ENCODE measurements around the gene ENPEP. TPM values are rescaled to one million over a fixed set of nuclear protein-coding genes. Genes with fewer than 3 reads are reported as not detected.

ENPEP gene
- total and polyA plus RNA-seq, 10 of the 15 experiments (the other 5 are each of a cell fraction or from before 2014, with no cell fraction given) = 0.03 TPM; not detected in 9

DNA sequence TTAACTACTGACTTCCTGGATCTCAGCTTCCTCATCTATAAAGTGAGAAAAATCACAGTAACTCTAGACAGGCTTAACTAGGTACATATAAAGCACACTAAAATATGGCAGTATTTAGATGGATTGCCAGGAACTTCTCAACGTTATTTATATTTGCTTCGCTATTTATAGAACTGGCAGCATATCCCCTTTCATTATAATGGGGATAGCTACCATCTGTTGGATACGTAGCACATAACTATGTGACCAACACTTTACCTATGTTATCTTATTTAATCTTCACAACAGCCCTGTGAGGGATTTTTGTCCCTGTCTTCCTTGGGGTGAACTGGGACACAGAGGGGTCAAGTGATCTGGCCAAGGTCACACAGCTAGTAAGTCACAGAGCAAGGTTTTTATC is 64.6 kb downstream of the ENPEP start:
- RAD21 ChIA-PET (ENCODE audit: unreplicated experiment) = no interaction called here
- 31% methylated on average over 3 of the region's 3 CpGs for WGBS (ENCODE audit: insufficient coverage, insufficient replicate concordance, low lambda C conversion rate, missing lambda C conversion rate)
- ATAC-seq (no peak), FAIRE-seq (no peak), DNase-seq (ENCODE audit: low read depth, low spot score) (no peak)
- POLR2A ChIA-PET = no interaction called here
- no peak overlapping the region for H3K9ac ChIP-seq (ENCODE audit: control insufficient read depth, insufficient read depth, low read length)
- no peak overlapping the region for H3K4me2 ChIP-seq (ENCODE audit: control insufficient read depth, insufficient read depth)
- H3K4me1 ChIP-seq (ENCODE audit: control insufficient read depth, insufficient read depth, low read length) = no peaks in the 10 kb centered on the region
- H3K27ac ChIP-seq (ENCODE audit: control insufficient read depth, insufficient read depth) = no peak overlapping the region
- TF ChIP-seq POLR2AphosphoS2 (IDR thresholded peaks at IDR 0.05; ENCODE audit: low read depth, low read length) (no peak), IRF3 (IDR thresholded peaks at IDR 0.05) (no peak), SIX5 (IDR thresholded peaks at IDR 0.05; ENCODE audit: low read depth, low read length, severe bottlenecking) (no peak), NFIC (IDR thresholded peaks at IDR 0.05; ENCODE audit: low read depth, low read length) (no peak), E2F4 (IDR thresholded peaks at IDR 0.05; ENCODE audit: low read depth, low read length) (no peak), SP1 (IDR thresholded peaks at IDR 0.05; ENCODE audit: low read depth, low read length) (no peak), POLR2AphosphoS5 (IDR thresholded peaks at IDR 0.05; ENCODE audit: low read length) (no peak), EED (IDR thresholded peaks at IDR 0.05; ENCODE audit: low read depth) (no peak), ZNF207 (IDR thresholded peaks at IDR 0.05; ENCODE audit: borderline replicate concordance) (no peak), CBFB (IDR thresholded peaks at IDR 0.05; ENCODE audit: low read depth) (no peak), YY1 (IDR thresholded peaks at IDR 0.05; ENCODE audit: low read depth, low read length) (no peak), ASH2L (IDR thresholded peaks at IDR 0.05; ENCODE audit: borderline replicate concordance, low read depth) (no peak), TCF3 (IDR thresholded peaks at IDR 0.05; ENCODE audit: borderline replicate concordance, insufficient read depth, low read depth, low read length) (no peak), EGR1 (IDR thresholded peaks at IDR 0.05; ENCODE audit: borderline replicate concordance in 1 of 2, low read depth in 2 of 2, low read length in 2 of 2) (no peak), SREBF2 (IDR thresholded peaks at IDR 0.05; ENCODE audit: low read length) (no peak)
- no peaks in the 10 kb centered on the region for H3K27me3 ChIP-seq (replicated peaks in 1 of 2; ENCODE audit: control insufficient read depth in 2 of 2, insufficient read depth in 2 of 2, low read length in 1 of 2)
- H3K79me2 ChIP-seq (ENCODE audit: control insufficient read depth, insufficient read depth, low read length) = no peaks in the 10 kb centered on the region
- H3K9me3 ChIP-seq (replicated peaks; ENCODE audit: control insufficient read depth, insufficient read depth, low read length) = no peaks in the 10 kb centered on the region
- no peak overlapping the region for H3K4me3 ChIP-seq
- SMC1A ChIA-PET (ENCODE audit: uncharacterized antibody, unreplicated experiment) = interaction anchor here (0.6 kb wide), 1 partner anchor 1179 kb away, joined by 3 read pairs; no protein-coding TSS in a partner anchor
- no peak overlapping the region for H2AFZ ChIP-seq (ENCODE audit: control insufficient read depth, low read depth, low read length)
- H4K20me1 ChIP-seq (ENCODE audit: control insufficient read depth, insufficient read depth) = no peaks in the 10 kb centered on the region
- intact Hi-C loops (cut with micrococcal nuclease; ENCODE audit: unreplicated experiment) = no loop called here
- CTCF ChIA-PET = interaction anchor here (0.6 to 2.7 kb wide), 3 partner anchors 8 to 30 kb away, joined by 3 to 11 read pairs (median 4); no protein-coding TSS in a partner anchor
- in situ Hi-C loops (cut with MboI) = no loop called here
- H3K36me3 ChIP-seq (ENCODE audit: control insufficient read depth in 2 of 2, insufficient read depth in 2 of 2, low read length in 1 of 2) = no peaks in the 10 kb centered on the region
- BruUV-seq (replicated peaks) = no TSS peak

Data from GM12878 (cell line).